GM06990 (cell line): ENCODE results near the gene CSMD2.

Experiments used
- DNase-seq: peaks from one replicate; pipeline ENCODE4 v3.0.0-alpha.2; 2011; ENCODE audit not compliant: insufficient read length; ENCODE audit errors: extremely low read depth
- H3K27me3 ChIP-seq: replicated peaks from 2 replicates; pipeline ENCODE4 v1.6.0; 2011; ENCODE audit warnings: low read length; ENCODE audit not compliant: control insufficient read depth, insufficient read depth
- H3K36me3 ChIP-seq: 2 replicates; pipeline ENCODE4 v1.5.1; 2011; ENCODE audit warnings: low read length; ENCODE audit not compliant: control insufficient read depth, insufficient read depth
- H3K4me3 ChIP-seq: replicated peaks from 2 replicates; pipeline ENCODE4 v1.5.1; 2011; ENCODE audit warnings: low read depth, mild to moderate bottlenecking, control low read depth, low read length
- CTCF ChIP-seq: IDR thresholded peaks from 2 replicates; pipeline ENCODE4 v1.5.1; 2011; ENCODE audit warnings: low read length, control low read depth, mild to moderate bottlenecking, inconsistent platforms; ENCODE audit not compliant: insufficient read depth, poor library complexity, severe bottlenecking

Gene CSMD2

GRCh38 chr1:33578557-33579448 is 586.2 kb downstream of the CSMD2 start:
- no peak for DNase-seq
- Histone ChIP-seq H3K27me3 (no peaks in the 10 kb centered on the region; the same call in 1 of the 2 replicates), H3K36me3 (no peaks in the 10 kb centered on the region), H3K4me3 (no peak overlapping the region)
- TF ChIP-seq CTCF: no peak

GRCh38 chr1:33577663-33578062 is 587.4 kb downstream of the CSMD2 start:
- H3K27me3 ChIP-seq: no peaks in the 10 kb centered on the region; the same call in 1 of the 2 replicates
- no peak overlapping the region for H3K4me3 ChIP-seq
- TF ChIP-seq CTCF: no peak
- DNase-seq: no peak
- H3K36me3 ChIP-seq: no peaks in the 10 kb centered on the region

- no peaks in the 10 kb centered on the region; the same call in 1 of the 2 replicates for H3K27me3 ChIP-seq
- no peak for DNase-seq
- H3K4me3 ChIP-seq: no peak overlapping the region
- H3K36me3 ChIP-seq: no peaks in the 10 kb centered on the region
- no peak for TF ChIP-seq CTCF
These were observed 588.0 kb downstream of the CSMD2 start for GRCh38 chr1:33576821-33577599.

- Histone ChIP-seq H3K27me3 (no peaks in the 10 kb centered on the region; the same call in 1 of the 2 replicates), H3K4me3 (no peak overlapping the region), H3K36me3 (no peaks in the 10 kb centered on the region)
- TF ChIP-seq CTCF: no peak
- no peak for DNase-seq
These were observed 589.6 kb downstream of the CSMD2 start for GRCh38 chr1:33575324-33575879.

- no peaks in the 10 kb centered on the region for H3K36me3 ChIP-seq
- no peaks in the 10 kb centered on the region; the same call in 1 of the 2 replicates for H3K27me3 ChIP-seq
- H3K4me3 ChIP-seq: no peak overlapping the region
- no peak for TF ChIP-seq CTCF
- DNase-seq: no peak
These were observed 591.4 kb downstream of the CSMD2 start for GRCh38 chr1:33573661-33574060.
